SK-N-SH treated with all-trans-retinoic acid at 6 μM for 48 hours (cell line): ENCODE data around the gene IFNL2.

ENCODE experiments used
- ARNTL ChIP-seq: fragments of 450-650 bp; formaldehyde crosslinking; IDR thresholded peaks from 2 replicates; pipeline ENCODE4 v1.5.0; 2020; ENCODE audit warnings: low read depth, mild to moderate bottlenecking, moderate library complexity, borderline replicate concordance
- ESRRG ChIP-seq: fragments of 250-450 bp; sonication (Bioruptor Pico); IDR thresholded peaks from 2 replicates; pipeline ENCODE4 v1.6.1; 2021; ENCODE audit warnings: mild to moderate bottlenecking
- GLIS3 ChIP-seq: fragments of 250-450 bp; sonication (Bioruptor Pico); IDR thresholded peaks from 2 replicates; pipeline ENCODE4 v1.5.0; 2020; ENCODE audit warnings: mild to moderate bottlenecking, moderate library complexity
- ISL1 ChIP-seq: fragments of 250-450 bp; sonication (Bioruptor Pico); IDR thresholded peaks from 2 replicates; pipeline ENCODE4 v2.1.2; 2022; ENCODE audit warnings: mild to moderate bottlenecking, moderate library complexity
- PATZ1 ChIP-seq: fragments of 250-450 bp; sonication (Bioruptor Pico); IDR thresholded peaks from 2 replicates; pipeline ENCODE4 v1.8.0; 2020; ENCODE audit warnings: mild to moderate bottlenecking, moderate library complexity, borderline replicate concordance
- POU6F1 ChIP-seq: fragments of 250-450 bp; sonication (Bioruptor Pico); IDR thresholded peaks from 2 replicates; pipeline ENCODE4 v1.8.0; 2021; ENCODE audit warnings: low read depth, mild to moderate bottlenecking, moderate library complexity, borderline replicate concordance
- PPARA ChIP-seq: fragments of 250-450 bp; sonication (Bioruptor Pico); IDR thresholded peaks from 2 replicates; pipeline ENCODE4 v1.5.0; 2020; ENCODE audit warnings: mild to moderate bottlenecking, borderline replicate concordance
- RARB ChIP-seq: fragments of 250-450 bp; sonication (Bioruptor Pico); IDR thresholded peaks from 2 replicates; pipeline ENCODE4 v1.8.0; 2021; ENCODE audit warnings: mild to moderate bottlenecking, moderate library complexity
- TOX ChIP-seq: fragments of 250-450 bp; sonication (Bioruptor Pico); IDR thresholded peaks from 2 replicates; pipeline ENCODE4 v1.8.0; 2021; ENCODE audit warnings: mild to moderate bottlenecking, moderate library complexity, borderline replicate concordance
- ZC3H10 ChIP-seq: fragments of 250-450 bp; sonication (Bioruptor Pico); IDR thresholded peaks from 2 replicates; pipeline ENCODE4 v1.5.1; 2021; ENCODE audit warnings: mild to moderate bottlenecking, moderate library complexity
- ZFP3 ChIP-seq: fragments of 250-450 bp; sonication (Bioruptor Pico); IDR thresholded peaks from 2 replicates; pipeline ENCODE4 v1.5.0; 2020; ENCODE audit warnings: mild to moderate bottlenecking, moderate library complexity
- ZFP30 ChIP-seq: fragments of 450-650 bp; formaldehyde crosslinking; IDR thresholded peaks from 2 replicates; pipeline ENCODE4 v1.5.0; 2022; ENCODE audit warnings: mild to moderate bottlenecking, moderate library complexity
- TF ChIP-seq, protein P1 (sequence below): fragments of 250-450 bp; sonication (Bioruptor Pico); IDR thresholded peaks from 2 replicates; pipeline ENCODE4 v1.5.1; 2020; ENCODE audit warnings: low read depth, mild to moderate bottlenecking, moderate library complexity

GRCh38 chr19:39265321-39265916 lies 2.8 kb upstream of the IFNL2 start:
- TF ChIP-seq ESRRG (no peak), GLIS3 (CRISPR knock-in tag) (no peak), ZC3H10 (no peak), ZFP3 (no peak), ARNTL (no peak), PATZ1 (CRISPR knock-in tag) (no peak), ISL1 (no peak), PPARA (CRISPR knock-in tag) (no peak), RARB (CRISPR knock-in tag) (no peak), POU6F1 (no peak), ZFP30 (no peak), TOX (CRISPR knock-in tag) (no peak)
- TF ChIP-seq, protein P1, sequence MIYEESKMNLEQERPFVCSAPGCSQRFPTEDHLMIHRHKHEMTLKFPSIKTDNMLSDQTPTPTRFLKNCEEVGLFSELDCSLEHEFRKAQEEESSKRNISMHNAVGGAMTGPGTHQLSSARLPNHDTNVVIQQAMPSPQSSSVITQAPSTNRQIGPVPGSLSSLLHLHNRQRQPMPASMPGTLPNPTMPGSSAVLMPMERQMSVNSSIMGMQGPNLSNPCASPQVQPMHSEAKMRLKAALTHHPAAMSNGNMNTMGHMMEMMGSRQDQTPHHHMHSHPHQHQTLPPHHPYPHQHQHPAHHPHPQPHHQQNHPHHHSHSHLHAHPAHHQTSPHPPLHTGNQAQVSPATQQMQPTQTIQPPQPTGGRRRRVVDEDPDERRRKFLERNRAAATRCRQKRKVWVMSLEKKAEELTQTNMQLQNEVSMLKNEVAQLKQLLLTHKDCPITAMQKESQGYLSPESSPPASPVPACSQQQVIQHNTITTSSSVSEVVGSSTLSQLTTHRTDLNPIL = no peak
